ENCODE data around the gene FAM89A. TPM values are rescaled to one million over a fixed set of nuclear protein-coding genes. Genes with fewer than 3 reads are reported as not detected.
"Not testable (repeated sequence)": the region's sequence is repeated elsewhere in the genome, so short reads cannot be mapped to it uniquely, and the experiment has no call there.

The FAM89A gene
- total RNA-seq, 4 donors from 2014 or later: 11.1 to 63.0 (median 23.5) TPM

GRCh38 chr1:231029841-231030240 lies 10.2 kb downstream of the FAM89A start:
- H3K4me1 ChIP-seq: no peaks in the 10 kb centered on the region
- H3K27ac ChIP-seq: no peak overlapping the region
- no peak overlapping the region for H3K4me3 ChIP-seq
- H3K9me3 ChIP-seq: no peaks in the 10 kb centered on the region
- no peaks in the 10 kb centered on the region for H3K27me3 ChIP-seq
- no peak for DNase-seq (ENCODE audit: low spot score in 2 of 2)
- WGBS, 2 donors: 88 to 92% methylated on average over 6 of the region's 6 CpGs
- no peaks in the 10 kb centered on the region for H3K36me3 ChIP-seq
- TF ChIP-seq POLR2A (IDR thresholded peaks at IDR 0.05): no peak
- no peak for TF ChIP-seq CTCF (IDR thresholded peaks at IDR 0.05)
- TF ChIP-seq EP300 (IDR thresholded peaks at IDR 0.05): no peak

GRCh38 chr1:231029247-231029646 lies 10.8 kb downstream of the FAM89A start:
- H3K27ac ChIP-seq; H3K36me3 ChIP-seq; DNase-seq (ENCODE audit: low spot score in 2 of 2); H3K9me3 ChIP-seq; H3K4me1 ChIP-seq; H3K4me3 ChIP-seq; H3K27me3 ChIP-seq: not testable (repeated sequence)
- 95 to 98% methylated on average over 4 of the region's 4 CpGs for WGBS, 2 donors

- Histone ChIP-seq H3K36me3 (no peaks in the 10 kb centered on the region), H3K9me3 (no peaks in the 10 kb centered on the region), H3K4me3 (no peak overlapping the region), H3K27me3 (no peaks in the 10 kb centered on the region), H3K27ac (no peak overlapping the region), H3K4me1 (no peaks in the 10 kb centered on the region)
- no peak for DNase-seq (ENCODE audit: low spot score in 2 of 2)
- 55 to 69% methylated on average over 7 of the region's 7 CpGs for WGBS, 2 donors
- TF ChIP-seq EP300 (IDR thresholded peaks at IDR 0.05) (no peak), CTCF (IDR thresholded peaks at IDR 0.05) (no peak), POLR2A (IDR thresholded peaks at IDR 0.05) (no peak)
Observed at GRCh38 chr1:231028682-231029081, 11.4 kb downstream of the FAM89A start.

GRCh38 chr1:231027971-231028370 lies 12.1 kb downstream of the FAM89A start:
- no peaks in the 10 kb centered on the region for H3K27me3 ChIP-seq
- H3K36me3 ChIP-seq: no peaks in the 10 kb centered on the region
- no peaks in the 10 kb centered on the region for H3K4me1 ChIP-seq
- DNase-seq (ENCODE audit: low spot score in 2 of 2): no peak
- no peaks in the 10 kb centered on the region for H3K9me3 ChIP-seq
- no peak for TF ChIP-seq EP300 (IDR thresholded peaks at IDR 0.05)
- no peak for TF ChIP-seq POLR2A (IDR thresholded peaks at IDR 0.05)
- no peak for TF ChIP-seq CTCF (IDR thresholded peaks at IDR 0.05)
- H3K4me3 ChIP-seq: no peak overlapping the region
- 89 to 96% methylated on average over 5 of the region's 10 CpGs for WGBS, 2 donors
- no peak overlapping the region for H3K27ac ChIP-seq

- Histone ChIP-seq H3K27ac (no peak overlapping the region), H3K9me3 (no peaks in the 10 kb centered on the region), H3K4me1 (no peaks in the 10 kb centered on the region), H3K27me3 (no peaks in the 10 kb centered on the region), H3K4me3 (no peak overlapping the region), H3K36me3 (no peaks in the 10 kb centered on the region)
- no peak for DNase-seq (ENCODE audit: low spot score in 2 of 2)
- WGBS, 2 donors: 82 to 88% methylated on average over 23 of the region's 23 CpGs
- no peak for TF ChIP-seq CTCF (IDR thresholded peaks at IDR 0.05)
- no peak for TF ChIP-seq EP300 (IDR thresholded peaks at IDR 0.05)
- no peak for TF ChIP-seq POLR2A (IDR thresholded peaks at IDR 0.05)
Observed at GRCh38 chr1:231027136-231027925, 12.7 kb downstream of the FAM89A start.

Data from tibial nerve (tissue), 4 donors.